Measurements from ENCODE around the gene HMGA1. TPM values are rescaled to one million over a fixed set of nuclear protein-coding genes. Genes with fewer than 3 reads are reported as not detected.

The HMGA1 gene
- total RNA-seq, 1 experiment from 2014 or later = 2,446 TPM

GRCh38 chr6:34241351-34242215, 4.9 kb downstream of the HMGA1 start:
- POLR2A ChIA-PET = no interaction called here
- no peaks in the 10 kb centered on the region for H3K27me3 Mint-ChIP-seq (ENCODE audit: low read depth)

GRCh38 chr6:34242252-34243130, 5.8 kb downstream of the HMGA1 start:
- peaks cover 76% of the 10 kb centered on the region for H3K4me1 Mint-ChIP-seq
- H3K27me3 Mint-ChIP-seq (ENCODE audit: low read depth) = no peaks in the 10 kb centered on the region

More at GRCh38 chr6:34241351-34242215, 4.9 kb downstream of the HMGA1 start:
- no peaks in the 10 kb centered on the region for H3K9me3 Mint-ChIP-seq
- CTCF ChIA-PET = no interaction called here
- H3K4me3 Mint-ChIP-seq = peak overlapping the region; percentile 45
- no peak for ATAC-seq
- TF ChIP-seq ZNF423 (CRISPR knock-in tag; IDR thresholded peaks at IDR 0.05) = no peak
- TF ChIP-seq, protein P1, sequence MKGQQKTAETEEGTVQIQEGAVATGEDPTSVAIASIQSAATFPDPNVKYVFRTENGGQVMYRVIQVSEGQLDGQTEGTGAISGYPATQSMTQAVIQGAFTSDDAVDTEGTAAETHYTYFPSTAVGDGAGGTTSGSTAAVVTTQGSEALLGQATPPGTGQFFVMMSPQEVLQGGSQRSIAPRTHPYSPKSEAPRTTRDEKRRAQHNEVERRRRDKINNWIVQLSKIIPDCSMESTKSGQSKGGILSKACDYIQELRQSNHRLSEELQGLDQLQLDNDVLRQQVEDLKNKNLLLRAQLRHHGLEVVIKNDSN (CRISPR knock-in tag; IDR thresholded peaks at IDR 0.05) = 0 out of 2 replicates have a peak, but pooled peaks have one; percentile 3
- no peak for TF ChIP-seq USF2 (CRISPR knock-in tag; IDR thresholded peaks at IDR 0.05)
- TF ChIP-seq IRF1 (CRISPR knock-in tag; IDR thresholded peaks at IDR 0.05) = no peak
- TF ChIP-seq CBFB (CRISPR knock-in tag; IDR thresholded peaks at IDR 0.05; ENCODE audit: low read depth) = no peak
- H3K36me3 Mint-ChIP-seq = peaks cover 65% of the 10 kb centered on the region
- peaks cover 72% of the 10 kb centered on the region for H3K4me1 Mint-ChIP-seq
- no peak for DNase-seq (ENCODE audit: low spot score)
- peak overlapping the region; percentile 90 for H3K27ac Mint-ChIP-seq

More at GRCh38 chr6:34242252-34243130, 5.8 kb downstream of the HMGA1 start:
- Mint-ChIP-seq H3K4me3 (no peak overlapping the region), H3K36me3 (peaks cover 65% of the 10 kb centered on the region), H3K27ac (0 out of 2 replicates have a peak overlapping the region, but pooled peaks have one; percentile 22), H3K9me3 (no peaks in the 10 kb centered on the region)
- TF ChIP-seq TEAD4 (CRISPR knock-in tag; IDR thresholded peaks at IDR 0.05) (no peak), E2F1 (CRISPR knock-in tag; IDR thresholded peaks at IDR 0.05) (no peak), ZNF232 (CRISPR knock-in tag; IDR thresholded peaks at IDR 0.05) (no peak), CREB1 (CRISPR knock-in tag; IDR thresholded peaks at IDR 0.05) (no peak), TP53 (CRISPR knock-in tag; IDR thresholded peaks at IDR 0.05) (no peak), IRF1 (CRISPR knock-in tag; IDR thresholded peaks at IDR 0.05) (no peak), NFATC4 (CRISPR knock-in tag; IDR thresholded peaks at IDR 0.05) (no peak), USF2 (CRISPR knock-in tag; IDR thresholded peaks at IDR 0.05) (no peak)
- TF ChIP-seq, protein P2, sequence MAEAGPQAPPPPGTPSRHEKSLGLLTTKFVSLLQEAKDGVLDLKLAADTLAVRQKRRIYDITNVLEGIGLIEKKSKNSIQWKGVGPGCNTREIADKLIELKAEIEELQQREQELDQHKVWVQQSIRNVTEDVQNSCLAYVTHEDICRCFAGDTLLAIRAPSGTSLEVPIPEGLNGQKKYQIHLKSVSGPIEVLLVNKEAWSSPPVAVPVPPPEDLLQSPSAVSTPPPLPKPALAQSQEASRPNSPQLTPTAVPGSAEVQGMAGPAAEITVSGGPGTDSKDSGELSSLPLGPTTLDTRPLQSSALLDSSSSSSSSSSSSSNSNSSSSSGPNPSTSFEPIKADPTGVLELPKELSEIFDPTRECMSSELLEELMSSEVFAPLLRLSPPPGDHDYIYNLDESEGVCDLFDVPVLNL (CRISPR knock-in tag; IDR thresholded peaks at IDR 0.05; ENCODE audit: borderline replicate concordance, low read depth) = no peak
- TF ChIP-seq, protein P3, sequence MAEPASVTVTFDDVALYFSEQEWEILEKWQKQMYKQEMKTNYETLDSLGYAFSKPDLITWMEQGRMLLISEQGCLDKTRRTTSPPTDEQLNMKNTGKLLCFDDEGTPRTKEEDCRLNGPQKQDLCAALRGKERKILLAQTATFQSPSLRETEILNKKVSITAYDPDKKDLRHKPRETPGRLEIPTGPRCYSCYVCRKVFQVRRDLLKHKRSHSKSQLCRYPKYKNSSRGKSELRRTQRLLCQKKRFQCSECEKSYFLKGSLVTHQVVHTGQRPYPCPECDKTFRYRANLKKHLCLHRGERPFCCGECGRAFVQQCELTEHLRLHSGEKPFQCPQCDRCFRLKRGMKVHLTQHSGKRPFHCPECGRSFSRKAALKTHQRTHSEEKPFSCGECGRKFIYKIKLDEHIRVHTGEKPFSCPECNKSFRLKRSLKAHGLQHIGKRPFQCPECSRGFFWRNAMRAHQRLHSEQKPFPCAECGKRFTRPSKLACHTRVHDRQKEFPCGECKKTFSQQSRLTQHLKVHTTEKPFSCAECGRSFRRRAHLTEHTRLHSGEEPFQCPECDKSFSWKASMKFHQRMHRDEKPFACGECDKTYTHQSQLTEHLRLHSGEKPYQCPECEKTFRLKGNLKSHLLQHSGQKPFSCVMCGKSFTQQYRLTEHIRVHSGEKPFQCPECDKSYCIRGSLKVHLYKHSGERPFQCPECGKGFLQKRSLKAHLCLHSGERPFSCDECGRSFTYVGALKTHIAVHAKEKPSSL (CRISPR knock-in tag; conservative IDR thresholded peaks at IDR 0.05) = no peak
- TF ChIP-seq, protein P4, sequence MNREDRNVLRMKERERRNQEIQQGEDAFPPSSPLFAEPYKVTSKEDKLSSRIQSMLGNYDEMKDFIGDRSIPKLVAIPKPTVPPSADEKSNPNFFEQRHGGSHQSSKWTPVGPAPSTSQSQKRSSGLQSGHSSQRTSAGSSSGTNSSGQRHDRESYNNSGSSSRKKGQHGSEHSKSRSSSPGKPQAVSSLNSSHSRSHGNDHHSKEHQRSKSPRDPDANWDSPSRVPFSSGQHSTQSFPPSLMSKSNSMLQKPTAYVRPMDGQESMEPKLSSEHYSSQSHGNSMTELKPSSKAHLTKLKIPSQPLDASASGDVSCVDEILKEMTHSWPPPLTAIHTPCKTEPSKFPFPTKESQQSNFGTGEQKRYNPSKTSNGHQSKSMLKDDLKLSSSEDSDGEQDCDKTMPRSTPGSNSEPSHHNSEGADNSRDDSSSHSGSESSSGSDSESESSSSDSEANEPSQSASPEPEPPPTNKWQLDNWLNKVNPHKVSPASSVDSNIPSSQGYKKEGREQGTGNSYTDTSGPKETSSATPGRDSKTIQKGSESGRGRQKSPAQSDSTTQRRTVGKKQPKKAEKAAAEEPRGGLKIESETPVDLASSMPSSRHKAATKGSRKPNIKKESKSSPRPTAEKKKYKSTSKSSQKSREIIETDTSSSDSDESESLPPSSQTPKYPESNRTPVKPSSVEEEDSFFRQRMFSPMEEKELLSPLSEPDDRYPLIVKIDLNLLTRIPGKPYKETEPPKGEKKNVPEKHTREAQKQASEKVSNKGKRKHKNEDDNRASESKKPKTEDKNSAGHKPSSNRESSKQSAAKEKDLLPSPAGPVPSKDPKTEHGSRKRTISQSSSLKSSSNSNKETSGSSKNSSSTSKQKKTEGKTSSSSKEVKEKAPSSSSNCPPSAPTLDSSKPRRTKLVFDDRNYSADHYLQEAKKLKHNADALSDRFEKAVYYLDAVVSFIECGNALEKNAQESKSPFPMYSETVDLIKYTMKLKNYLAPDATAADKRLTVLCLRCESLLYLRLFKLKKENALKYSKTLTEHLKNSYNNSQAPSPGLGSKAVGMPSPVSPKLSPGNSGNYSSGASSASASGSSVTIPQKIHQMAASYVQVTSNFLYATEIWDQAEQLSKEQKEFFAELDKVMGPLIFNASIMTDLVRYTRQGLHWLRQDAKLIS (CRISPR knock-in tag; IDR thresholded peaks at IDR 0.05; ENCODE audit: borderline replicate concordance) = no peak
- ChIA-PET POLR2A (interaction anchor here (0.8 kb wide), 1 partner anchor 15 kb away, joined by 3 read pairs; no protein-coding TSS in a partner anchor), CTCF (no interaction called here)
- ATAC-seq = no peak
- no peak for DNase-seq (ENCODE audit: low spot score)

Data from WTC11 (cell line).